H9 (cell line): ENCODE results near the gene GRID2. TPM values are rescaled to one million over a fixed set of nuclear protein-coding genes. Genes with fewer than 3 reads are reported as not detected.

Source experiments
- DNase-seq: peaks from one replicate; pipeline ENCODE4 v3.0.0-alpha.2; 2017
- H2AFZ ChIP-seq: one replicate; pipeline ENCODE4 v1.6.1; 2013; ENCODE audit warnings: mild to moderate bottlenecking, low read length, control low read depth, moderate library complexity
- H2AK5ac ChIP-seq: 2 replicates; pipeline ENCODE4 v1.6.1; 2013; ENCODE audit warnings: low read length, control low read depth, mixed read lengths; ENCODE audit not compliant: insufficient read length
- H2BK120ac ChIP-seq: one replicate; pipeline ENCODE4 v1.6.1; 2013; ENCODE audit warnings: low read depth, mild to moderate bottlenecking, low read length, control low read depth, inconsistent platforms; ENCODE audit not compliant: poor library complexity, severe bottlenecking
- H2BK12ac ChIP-seq: 2 replicates; pipeline ENCODE4 v1.6.1; 2013; ENCODE audit warnings: low read length, control low read depth, mixed read lengths, low read depth; ENCODE audit not compliant: insufficient read length
- H2BK15ac ChIP-seq: 2 replicates; pipeline ENCODE4 v1.6.1; 2013; ENCODE audit warnings: low read depth, low read length, control low read depth
- H2BK20ac ChIP-seq: one replicate; pipeline ENCODE4 v1.6.1; 2013; ENCODE audit warnings: low read depth, mild to moderate bottlenecking, low read length, control low read depth, inconsistent platforms; ENCODE audit not compliant: poor library complexity, severe bottlenecking
- H2BK5ac ChIP-seq: 2 replicates; pipeline ENCODE4 v1.6.1; 2013; ENCODE audit warnings: low read length, control low read depth, mixed read lengths; ENCODE audit not compliant: insufficient read length
- H3K14ac ChIP-seq: 2 replicates; pipeline ENCODE4 v1.6.1; 2013; ENCODE audit warnings: low read length, control low read depth; ENCODE audit not compliant: insufficient read depth
- H3K18ac ChIP-seq: 2 replicates; pipeline ENCODE4 v1.6.1; 2013; ENCODE audit warnings: low read depth, mild to moderate bottlenecking, mixed read lengths, low read length, control low read depth; ENCODE audit not compliant: insufficient read length
- H3K23ac ChIP-seq: 2 replicates; pipeline ENCODE4 v1.6.1; 2013; ENCODE audit warnings: low read length, control low read depth, mixed read lengths, low read depth; ENCODE audit not compliant: insufficient read length
- H3K23me2 ChIP-seq: 2 replicates; pipeline ENCODE4 v1.6.1; 2013; ENCODE audit warnings: low read depth, mild to moderate bottlenecking, mixed read lengths, low read length, control low read depth; ENCODE audit not compliant: insufficient read length, poor library complexity, severe bottlenecking
- H3K27ac ChIP-seq: 2 replicates; pipeline ENCODE4 v1.5.1; 2013; ENCODE audit warnings: low read length, control low read depth, mixed read lengths, low read depth; ENCODE audit not compliant: insufficient read length
- H3K27me3 ChIP-seq: 2 replicates; pipeline ENCODE4 v1.6.1; 2013; ENCODE audit warnings: low read length, control low read depth, inconsistent platforms; ENCODE audit not compliant: insufficient read depth
- H3K4ac ChIP-seq: 2 replicates; pipeline ENCODE4 v1.6.1; 2013; ENCODE audit warnings: low read depth, mild to moderate bottlenecking, control low read depth, inconsistent platforms, low read length, moderate library complexity
- H3K4me1 ChIP-seq: 2 replicates; pipeline ENCODE4 v1.6.1; 2013; ENCODE audit warnings: low read length, control low read depth, inconsistent platforms; ENCODE audit not compliant: insufficient read depth
- H3K4me2 ChIP-seq: 2 replicates; pipeline ENCODE4 v1.6.1; 2013; ENCODE audit warnings: low read length, control low read depth, mixed read lengths; ENCODE audit not compliant: insufficient read length, insufficient read depth
- H3K56ac ChIP-seq: 2 replicates; pipeline ENCODE4 v1.6.1; 2013; ENCODE audit warnings: low read depth, mild to moderate bottlenecking, mixed read lengths, low read length, control low read depth; ENCODE audit not compliant: insufficient read length
- H3K79me1 ChIP-seq: 2 replicates; pipeline ENCODE4 v1.6.1; 2013; ENCODE audit warnings: low read depth, mild to moderate bottlenecking, moderate library complexity, low read length, control low read depth, inconsistent platforms; ENCODE audit not compliant: insufficient read depth, poor library complexity, severe bottlenecking
- H3K79me2 ChIP-seq: 2 replicates; pipeline ENCODE4 v1.6.1; 2013; ENCODE audit warnings: low read length, control low read depth, inconsistent platforms; ENCODE audit not compliant: insufficient read depth
- H3K9ac ChIP-seq: 2 replicates; pipeline ENCODE4 v1.6.1; 2013; ENCODE audit warnings: low read length, control low read depth, mixed read lengths; ENCODE audit not compliant: insufficient read length; ENCODE audit errors: extremely low read depth
- H3K9me3 ChIP-seq: one replicate; pipeline ENCODE4 v1.6.1; 2013; ENCODE audit warnings: low read depth, low read length, inconsistent platforms; ENCODE audit not compliant: control insufficient read depth
- H3T11ph ChIP-seq: one replicate; pipeline ENCODE4 v1.6.1; 2013; ENCODE audit warnings: mild to moderate bottlenecking, low read length, control low read depth, inconsistent platforms
- H4K20me1 ChIP-seq: one replicate; pipeline ENCODE4 v1.6.1; 2013; ENCODE audit not compliant: control insufficient read depth, insufficient read length, insufficient read depth
- H4K5ac ChIP-seq: 2 replicates; pipeline ENCODE4 v1.6.1; 2013; ENCODE audit warnings: low read depth, mild to moderate bottlenecking, mixed read lengths, low read length, control low read depth; ENCODE audit not compliant: insufficient read length
- H4K8ac ChIP-seq: replicated peaks from 2 replicates; pipeline ENCODE4 v1.6.1; 2013; ENCODE audit warnings: low read length, control low read depth, mixed read lengths, low read depth; ENCODE audit not compliant: insufficient read length
- H4K91ac ChIP-seq: 2 replicates; pipeline ENCODE4 v1.6.1; 2013; ENCODE audit warnings: low read depth, mild to moderate bottlenecking, moderate library complexity, mixed read lengths, low read length, control low read depth; ENCODE audit not compliant: insufficient read length
- H3K27ac Mint-ChIP-seq, 3 experiments: 2 replicates in 2 of 3; 3 replicates in 1 of 3; pipeline ENCODE4 v1.8.0; 2020 to 2021; ENCODE audit warnings: mixed read lengths in 3 of 3, mild to moderate bottlenecking in 1 of 3, moderate library complexity in 1 of 3
- H3K27me3 Mint-ChIP-seq: 2 replicates; pipeline ENCODE4 v1.8.0; 2021; ENCODE audit warnings: low read depth, mild to moderate bottlenecking, moderate library complexity, mixed read lengths
- H3K36me3 Mint-ChIP-seq, 3 experiments: 2 replicates in 2 of 3; 3 replicates in 1 of 3; pipeline ENCODE4 v1.8.0; 2020 to 2021; ENCODE audit warnings: low read depth in 3 of 3, mixed read lengths in 3 of 3; ENCODE audit not compliant: insufficient read depth in 1 of 3
- H3K4me1 Mint-ChIP-seq, 2 experiments: 2 replicates each; pipeline ENCODE4 v1.8.0; 2020; ENCODE audit warnings: mixed read lengths in 2 of 2
- H3K4me3 Mint-ChIP-seq, 2 experiments: 2 replicates in 1 of 2; 3 replicates in 1 of 2; pipeline ENCODE4 v1.8.0; 2020 to 2021; ENCODE audit warnings: mild to moderate bottlenecking in 2 of 2, mixed read lengths in 2 of 2, moderate library complexity in 1 of 2
- H3K9me3 Mint-ChIP-seq, 2 experiments: 2 replicates in 1 of 2; 3 replicates in 1 of 2; pipeline ENCODE4 v1.8.0; 2020; ENCODE audit warnings: mild to moderate bottlenecking in 2 of 2, mixed read lengths in 2 of 2, moderate library complexity in 1 of 2
- CTCF ChIP-seq: fragments of 200-600 bp; sonication (generic); conservative IDR thresholded peaks from 3 replicates; pipeline ENCODE4 v1.8.0; 2021; ENCODE audit warnings: antibody characterized with exemption, mild to moderate bottlenecking
- WGBS: extraction: QIAGEN DNeasy Blood & Tissue Kit; methylation state at CpG from one replicate; pipeline ENCODE4 v1.1.7; 2013; ENCODE audit warnings: missing lambda C conversion rate, low lambda C conversion rate, mixed read lengths; ENCODE audit not compliant: insufficient read length; ENCODE audit errors: extremely low coverage; 5-methylcytosine and 5-hydroxymethylcytosine counted together
- total RNA-seq: library from RNA; stranded (reverse); gene quantifications from 2 replicates; pipeline ENCODE4 v1.2.1, GENCODE V29; 2021

GRID2 gene
- total RNA-seq, 1 experiment from 2014 or later, result 21.8 TPM

DNA sequence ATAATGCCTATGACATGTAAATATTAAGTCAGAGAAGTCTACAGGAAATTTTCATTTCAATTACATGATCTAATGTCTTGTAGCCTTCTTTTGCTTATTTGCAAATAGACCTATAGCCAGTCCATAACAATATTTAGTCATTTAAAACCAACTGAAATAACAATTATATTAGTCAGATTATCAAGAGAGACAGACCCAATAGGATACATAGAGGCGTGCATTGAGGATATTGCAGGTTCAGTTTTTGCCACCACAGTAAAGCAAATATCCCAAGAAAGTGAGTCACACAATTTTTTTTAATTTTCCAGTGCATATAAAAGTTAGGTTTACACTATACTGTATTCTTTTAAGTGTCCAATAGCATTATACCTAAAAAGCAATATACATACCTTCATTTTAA lies 1175.0 kb downstream of the GRID2 start:
- 0 out of 4 replicates have a peak, but pooled peaks cover 0 to 3% of the 10 kb centered on the region in 2 experiments for H3K4me1 Mint-ChIP-seq
- no peaks in the 10 kb centered on the region for H4K20me1 ChIP-seq
- H4K5ac ChIP-seq, result no peak overlapping the region
- no peaks in the 10 kb centered on the region for H3K79me1 ChIP-seq
- H3K27ac ChIP-seq, result no peak overlapping the region
- no peak overlapping the region for H3K4me3 Mint-ChIP-seq
- no peak overlapping the region for H3K18ac ChIP-seq
- no peaks in the 10 kb centered on the region for H3K27me3 Mint-ChIP-seq
- no peak overlapping the region for H2BK15ac ChIP-seq
- H3K4me2 ChIP-seq, result no peak overlapping the region
- no CpG with 5 or more reads among the region's 1 CpG for WGBS
- no peak overlapping the region for H2BK120ac ChIP-seq
- H3K14ac ChIP-seq, result no peak overlapping the region
- DNase-seq, result no peak
- no peak overlapping the region for H3K23ac ChIP-seq
- H2AFZ ChIP-seq, result no peak overlapping the region
- H3K4me1 ChIP-seq, result no peaks in the 10 kb centered on the region
- no peaks in the 10 kb centered on the region for H3K79me2 ChIP-seq
- no peak overlapping the region for H4K91ac ChIP-seq
- no peak for TF ChIP-seq CTCF
- H3K9me3 Mint-ChIP-seq, result no peaks in the 10 kb centered on the region
- H3K9me3 ChIP-seq, result no peaks in the 10 kb centered on the region
- H2BK5ac ChIP-seq, result no peak overlapping the region
- H3K23me2 ChIP-seq, result no peaks in the 10 kb centered on the region
- no peak overlapping the region for H3T11ph ChIP-seq
- no peak overlapping the region for H2BK20ac ChIP-seq
- H2BK12ac ChIP-seq, result no peak overlapping the region
- no peak overlapping the region for H3K9ac ChIP-seq
- no peaks in the 10 kb centered on the region for H3K36me3 Mint-ChIP-seq
- H4K8ac ChIP-seq, result no peak overlapping the region
- no peak overlapping the region for H3K4ac ChIP-seq
- no peaks in the 10 kb centered on the region for H3K27me3 ChIP-seq
- no peak overlapping the region for H2AK5ac ChIP-seq
- H3K27ac Mint-ChIP-seq, result no peak overlapping the region
- H3K56ac ChIP-seq, result no peak overlapping the region
